Suprapubic skin (tissue), 4 donors: Measurements from ENCODE around the gene C10orf62. TPM values are rescaled to one million over a fixed set of nuclear protein-coding genes. Genes with fewer than 3 reads are reported as not detected.

Source experiments
- DNase-seq, 2 donors: peaks; one replicate each; pipeline ENCODE4 v3.0.0-alpha.2; 2019; ENCODE audit warnings: low spot score in 2 of 2
- H3K27ac ChIP-seq: fragments of 200-600 bp; sonication (generic); one replicate; pipeline ENCODE4 v1.5.1; 2019
- H3K27me3 ChIP-seq: fragments of 200-600 bp; sonication (generic); one replicate; pipeline ENCODE4 v1.5.1; 2019
- H3K36me3 ChIP-seq: fragments of 200-600 bp; sonication (generic); one replicate; pipeline ENCODE4 v1.5.1; 2019
- H3K4me1 ChIP-seq: fragments of 200-600 bp; sonication (generic); one replicate; pipeline ENCODE4 v1.5.1; 2019
- H3K4me3 ChIP-seq: fragments of 200-600 bp; sonication (generic); one replicate; pipeline ENCODE4 v1.5.1; 2019; ENCODE audit warnings: mild to moderate bottlenecking
- H3K9me3 ChIP-seq: fragments of 200-600 bp; sonication (generic); one replicate; pipeline ENCODE4 v1.5.1; 2019
- EP300 ChIP-seq: sonication (generic); formaldehyde crosslinking; IDR thresholded peaks from one replicate; pipeline ENCODE4 v1.6.1; 2017; ENCODE audit warnings: antibody characterized with exemption
- POLR2A ChIP-seq, 2 donors: fragments of 450-650 bp; IDR thresholded peaks; one replicate each; pipeline ENCODE4 v1.6.1; 2017; ENCODE audit warnings: antibody characterized with exemption in 2 of 2, mild to moderate bottlenecking in 2 of 2, moderate library complexity in 2 of 2
- POLR2AphosphoS5 ChIP-seq, 3 donors: sonication (generic); formaldehyde crosslinking; IDR thresholded peaks; one replicate each; pipeline ENCODE4 v1.6.1; 2017; ENCODE audit warnings: antibody characterized with exemption in 3 of 3
- WGBS: methylation state at CpG from one replicate; pipeline ENCODE4 v1.1.5; 2018; 5-methylcytosine and 5-hydroxymethylcytosine counted together
- total RNA-seq, 4 donors: library from RNA; depleted of rRNA; stranded (reverse); fragments of >200 nt; gene quantifications; one replicate each; pipeline ENCODE4 v1.1.0, GENCODE V29; 2016
- TF ChIP-seq, protein P1 (sequence below), 2 donors: fragments of 200-600 bp in 1 of 2; fragments of 450-650 bp in 1 of 2; sonication (generic) in 1 of 2; IDR thresholded peaks; one replicate each; pipeline ENCODE4 v1.5.1; 2016 to 2019; ENCODE audit warnings: antibody characterized with exemption in 2 of 2, mild to moderate bottlenecking in 1 of 2, moderate library complexity in 1 of 2

C10orf62 gene
- total RNA-seq, 4 donors from 2014 or later, result not detected

- Histone ChIP-seq H3K4me1 (no peaks in the 10 kb centered on the region), H3K9me3 (no peaks in the 10 kb centered on the region), H3K27me3 (no peaks in the 10 kb centered on the region), H3K27ac (no peak overlapping the region), H3K36me3 (peaks cover 12% of the 10 kb centered on the region), H3K4me3 (no peak overlapping the region)
- WGBS, result 92% methylated on average over 4 of the region's 4 CpGs
- no peak for TF ChIP-seq EP300
- TF ChIP-seq, protein P1, sequence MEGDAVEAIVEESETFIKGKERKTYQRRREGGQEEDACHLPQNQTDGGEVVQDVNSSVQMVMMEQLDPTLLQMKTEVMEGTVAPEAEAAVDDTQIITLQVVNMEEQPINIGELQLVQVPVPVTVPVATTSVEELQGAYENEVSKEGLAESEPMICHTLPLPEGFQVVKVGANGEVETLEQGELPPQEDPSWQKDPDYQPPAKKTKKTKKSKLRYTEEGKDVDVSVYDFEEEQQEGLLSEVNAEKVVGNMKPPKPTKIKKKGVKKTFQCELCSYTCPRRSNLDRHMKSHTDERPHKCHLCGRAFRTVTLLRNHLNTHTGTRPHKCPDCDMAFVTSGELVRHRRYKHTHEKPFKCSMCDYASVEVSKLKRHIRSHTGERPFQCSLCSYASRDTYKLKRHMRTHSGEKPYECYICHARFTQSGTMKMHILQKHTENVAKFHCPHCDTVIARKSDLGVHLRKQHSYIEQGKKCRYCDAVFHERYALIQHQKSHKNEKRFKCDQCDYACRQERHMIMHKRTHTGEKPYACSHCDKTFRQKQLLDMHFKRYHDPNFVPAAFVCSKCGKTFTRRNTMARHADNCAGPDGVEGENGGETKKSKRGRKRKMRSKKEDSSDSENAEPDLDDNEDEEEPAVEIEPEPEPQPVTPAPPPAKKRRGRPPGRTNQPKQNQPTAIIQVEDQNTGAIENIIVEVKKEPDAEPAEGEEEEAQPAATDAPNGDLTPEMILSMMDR (IDR thresholded peaks at IDR 0.05), result no peak
- no peak for TF ChIP-seq POLR2A (IDR thresholded peaks at IDR 0.05)
- no peak for TF ChIP-seq POLR2AphosphoS5 (IDR thresholded peaks at IDR 0.05)
- no peak for DNase-seq
Measured at GRCh38 chr10:97618285-97618684, 28.8 kb downstream of the C10orf62 start.

GRCh38 chr10:97618733-97619132 lies 29.2 kb downstream of the C10orf62 start:
- 96% methylated on average over 4 of the region's 4 CpGs for WGBS

GRCh38 chr10:97623277-97623676 lies 33.8 kb downstream of the C10orf62 start:
- no peaks in the 10 kb centered on the region for H3K27me3 ChIP-seq
- H3K9me3 ChIP-seq, result no peaks in the 10 kb centered on the region
- H3K4me1 ChIP-seq, result no peaks in the 10 kb centered on the region
- no peak for TF ChIP-seq POLR2A (IDR thresholded peaks at IDR 0.05)
- TF ChIP-seq, protein P1 (IDR thresholded peaks at IDR 0.05), result no peak
- no peak for TF ChIP-seq POLR2AphosphoS5 (IDR thresholded peaks at IDR 0.05)
- TF ChIP-seq EP300, result no peak
- DNase-seq, result no peak
- no peak overlapping the region for H3K4me3 ChIP-seq
- peaks cover 3% of the 10 kb centered on the region for H3K36me3 ChIP-seq
- no peak overlapping the region for H3K27ac ChIP-seq
- WGBS, result 100% methylated on average over 1 of the region's 1 CpG

More at GRCh38 chr10:97618733-97619132, 29.2 kb downstream of the C10orf62 start:
- H3K27ac ChIP-seq, result no peak overlapping the region
- no peak overlapping the region for H3K4me3 ChIP-seq
- no peaks in the 10 kb centered on the region for H3K27me3 ChIP-seq
- no peak for TF ChIP-seq POLR2A (IDR thresholded peaks at IDR 0.05)
- no peak for TF ChIP-seq EP300
- TF ChIP-seq POLR2AphosphoS5 (IDR thresholded peaks at IDR 0.05), result no peak
- TF ChIP-seq, protein P1 (IDR thresholded peaks at IDR 0.05), result no peak
- peaks cover 12% of the 10 kb centered on the region for H3K36me3 ChIP-seq
- no peaks in the 10 kb centered on the region for H3K9me3 ChIP-seq
- no peaks in the 10 kb centered on the region for H3K4me1 ChIP-seq
- no peak for DNase-seq

DNA sequence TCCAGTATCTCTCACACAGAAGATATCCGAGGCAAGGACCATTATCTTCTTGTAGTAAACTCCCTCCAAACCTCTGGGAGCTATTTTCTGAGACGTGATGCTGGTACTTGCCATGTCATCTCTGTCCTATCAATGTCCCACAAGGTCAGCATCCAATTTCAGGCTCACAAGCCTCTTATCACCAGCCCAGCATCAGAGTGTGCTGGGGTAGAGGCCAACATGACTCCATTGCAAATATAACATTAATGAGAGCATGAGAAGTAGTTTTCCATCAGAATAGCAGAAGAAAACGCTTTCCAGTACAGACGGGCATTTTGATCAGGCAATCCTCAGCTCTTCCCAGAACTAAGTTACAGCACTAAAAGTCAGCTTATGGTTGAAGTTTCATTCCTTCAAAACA lies 38.2 kb downstream of the C10orf62 start:
- H3K9me3 ChIP-seq, result no peaks in the 10 kb centered on the region
- TF ChIP-seq, protein P1 (IDR thresholded peaks at IDR 0.05), result no peak
- TF ChIP-seq EP300, result no peak
- no peak for TF ChIP-seq POLR2A (IDR thresholded peaks at IDR 0.05)
- no peak for TF ChIP-seq POLR2AphosphoS5 (IDR thresholded peaks at IDR 0.05)
- H3K4me1 ChIP-seq, result peaks cover 3% of the 10 kb centered on the region
- H3K36me3 ChIP-seq, result no peaks in the 10 kb centered on the region
- no peak overlapping the region for H3K27ac ChIP-seq
- no peaks in the 10 kb centered on the region for H3K27me3 ChIP-seq
- DNase-seq, result no peak
- H3K4me3 ChIP-seq, result no peak overlapping the region
- WGBS, result 90% methylated on average over 4 of the region's 4 CpGs

DNA sequence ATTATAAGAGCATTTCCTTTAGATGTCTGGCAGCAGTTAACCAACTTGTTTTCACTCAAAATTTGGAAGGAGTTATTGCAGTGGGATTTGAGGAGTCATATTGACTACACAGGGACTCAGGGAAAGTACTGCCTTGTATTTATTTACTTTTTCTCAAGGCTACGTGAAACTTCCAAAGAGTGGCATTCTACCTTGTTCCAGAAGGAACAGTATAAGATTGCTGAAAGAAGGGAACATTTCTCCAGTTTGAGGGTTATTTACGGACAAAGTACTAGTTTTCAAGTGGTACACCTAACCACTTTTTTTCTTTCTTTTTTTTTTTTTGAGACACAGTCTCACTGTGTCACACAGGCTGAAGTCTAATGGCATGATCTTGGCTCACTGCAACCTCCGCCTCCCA lies 38.7 kb downstream of the C10orf62 start:
- no peak for DNase-seq
- Histone ChIP-seq H3K4me3 (no peak overlapping the region), H3K27ac (no peak overlapping the region), H3K4me1 (peaks cover 6% of the 10 kb centered on the region), H3K36me3 (no peaks in the 10 kb centered on the region), H3K27me3 (no peaks in the 10 kb centered on the region), H3K9me3 (no peaks in the 10 kb centered on the region)
- TF ChIP-seq, protein P1 (IDR thresholded peaks at IDR 0.05), result no peak
- no peak for TF ChIP-seq POLR2AphosphoS5 (IDR thresholded peaks at IDR 0.05)
- TF ChIP-seq POLR2A (IDR thresholded peaks at IDR 0.05), result no peak
- no peak for TF ChIP-seq EP300
- 96% methylated on average over 3 of the region's 3 CpGs for WGBS
